Stomach (tissue), 19 donors: Measurements from ENCODE around the gene PLPP3. TPM values are rescaled to one million over a fixed set of nuclear protein-coding genes. Genes with fewer than 3 reads are reported as not detected.

Experiments
- DNase-seq, 2 donors: peaks; one replicate each; pipeline versions ENCODE4 v3.0.0 to v3.0.0-alpha.2; 2013 to 2019
- H3K27ac ChIP-seq, 5 donors: fragments of 200-600 bp in 4 of 5; sonication (generic) in 4 of 5; one replicate each; pipeline ENCODE4 v1.5.1; 2013 to 2019; ENCODE audit warnings: mild to moderate bottlenecking in 1 of 5, moderate library complexity in 1 of 5
- H3K27me3 ChIP-seq, 3 donors: fragments of 200-600 bp; sonication (generic); one replicate each; pipeline ENCODE4 v1.5.1; 2017 to 2019; ENCODE audit warnings: mixed run types in 1 of 3
- H3K36me3 ChIP-seq, 4 donors: fragments of 200-600 bp; sonication (generic); 1 replicate in 3 of 4; 2 replicates in 1 of 4; pipeline ENCODE4 v1.5.1; 2016 to 2019
- H3K4me1 ChIP-seq, 4 donors: fragments of 200-600 bp; sonication (generic); one replicate each; pipeline ENCODE4 v1.5.1; 2016 to 2019
- H3K4me3 ChIP-seq, 4 donors: fragments of 200-600 bp; sonication (generic) in 3 of 4; one replicate each; pipeline ENCODE4 v1.5.1; 2016 to 2019; ENCODE audit warnings: mild to moderate bottlenecking in 1 of 4
- H3K9me3 ChIP-seq, 4 donors: fragments of 200-600 bp; sonication (generic); one replicate each; pipeline ENCODE4 v1.5.1; 2016 to 2019
- CTCF ChIP-seq, 7 experiments: fragments of 450-650 bp in 4 of 7; fragments of 200-600 bp in 3 of 7; sonication (generic) in 3 of 7; IDR thresholded peaks; one replicate each; pipeline ENCODE4 v1.5.1; 2016 to 2019; ENCODE audit warnings: antibody characterized with exemption in 7 of 7, control low read depth in 2 of 7, mild to moderate bottlenecking in 1 of 7
- EP300 ChIP-seq: sonication (generic); formaldehyde crosslinking; IDR thresholded peaks from one replicate; pipeline ENCODE4 v1.6.1; 2017; ENCODE audit warnings: antibody characterized with exemption
- POLR2A ChIP-seq, 4 donors: fragments of 450-650 bp; IDR thresholded peaks; one replicate each; pipeline ENCODE4 v1.6.1; 2016; ENCODE audit warnings: antibody characterized with exemption in 4 of 4, control low read depth in 2 of 4, mild to moderate bottlenecking in 1 of 4, moderate library complexity in 1 of 4
- POLR2AphosphoS5 ChIP-seq, 3 donors: sonication (generic); formaldehyde crosslinking; IDR thresholded peaks; one replicate each; pipeline ENCODE4 v1.6.1; 2016; ENCODE audit warnings: antibody characterized with exemption in 3 of 3
- WGBS, 5 donors: extraction: QIAGEN DNeasy Blood & Tissue Kit in 3 of 5; methylation state at CpG; one replicate each; pipeline versions ENCODE4 v1.1.5 to v1.1.7; 2013 to 2018; 5-methylcytosine and 5-hydroxymethylcytosine counted together
- intact Hi-C: fragments of 100-400 bp; cut with DNase I; formaldehyde crosslinking; loops from one replicate; pipeline ENCODE4 v1.15.1; 2023; ENCODE audit warnings: low total_unique reads
- long read RNA-seq, 10 donors: transcript quantifications; one replicate each; lab custom pipeline, GENCODE V29; 2026
- polyA plus RNA-seq, 3 donors: library from polyadenylated mRNA; stranded (reverse); fragments of 200-250 nt; gene quantifications; one replicate each; pipeline ENCODE4 v1.2.3, GENCODE V29; 2013
- total RNA-seq, 5 donors: library from RNA; depleted of rRNA; stranded (reverse); fragments of >200 nt; gene quantifications; one replicate each; pipeline versions ENCODE4 v1.1.0 to v1.2.3, GENCODE V29; 2014 to 2016
- donor health status: healthy with polysubstance abuse.
- donor health status: Bipolar disorder and iron deficiency.
- donor health status: healthy.

Gene PLPP3
- 100 to 1,000 TPM in 2 of 5 donors, 10 to 100 TPM in 3; 28.7 to 145 (median 64.7) TPM for total RNA-seq
- 10 to 100 TPM; 11.1 to 37.3 (median 17.6) TPM for polyA plus RNA-seq
- long read RNA-seq, donor 1, transcript PLPP3-201 (6 exons, 3,292 nt): major isoform, 7 of 7 reads
- long read RNA-seq, donor 1, partial matches to known transcripts: 0 of 7 reads
- long read RNA-seq, donor 1, other reads (novel, unspliced or antisense): 0 of 7 reads
- long read RNA-seq, donor 2, partial matches to known transcripts: 0 of 5 reads
- long read RNA-seq, donor 2, other reads (novel, unspliced or antisense): 0 of 5 reads
- long read RNA-seq, donor 3, partial matches to known transcripts: 0 of 5 reads
- long read RNA-seq, donor 3, other reads (novel, unspliced or antisense): 0 of 5 reads
- long read RNA-seq, donor 4, partial matches to known transcripts: 0 of 1 reads
- long read RNA-seq, donor 4, other reads (novel, unspliced or antisense): 0 of 1 reads
- long read RNA-seq, donor 5, transcript PLPP3-202 (2 exons, 2,039 nt): minor isoform, 9 of 37 reads
- long read RNA-seq, donor 5, transcript PLPP3-201 (6 exons, 3,292 nt): major isoform, 23 of 37 reads
- long read RNA-seq, donor 5, partial matches to known transcripts: 5 of 37 reads
- long read RNA-seq, donor 5, other reads (novel, unspliced or antisense): 0 of 37 reads
- long read RNA-seq, donor 6: 0 reads
- long read RNA-seq, donor 7, transcript PLPP3-202 (2 exons, 2,039 nt): minor isoform, 7 of 23 reads
- long read RNA-seq, donor 7, transcript PLPP3-201 (6 exons, 3,292 nt): major isoform, 16 of 23 reads
- long read RNA-seq, donor 7, partial matches to known transcripts: 0 of 23 reads
- long read RNA-seq, donor 7, other reads (novel, unspliced or antisense): 0 of 23 reads
- long read RNA-seq, donor 8, transcript PLPP3-201 (6 exons, 3,292 nt): major isoform, 9 of 11 reads
- long read RNA-seq, donor 8, partial matches to known transcripts: 0 of 11 reads
- long read RNA-seq, donor 8, other reads (novel, unspliced or antisense): 0 of 11 reads
- long read RNA-seq, donor 9, transcript PLPP3-201 (6 exons, 3,292 nt): major isoform, 11 of 21 reads
- long read RNA-seq, donor 9, transcript PLPP3-202 (2 exons, 2,039 nt): minor isoform, 10 of 21 reads
- long read RNA-seq, donor 9, partial matches to known transcripts: 0 of 21 reads
- long read RNA-seq, donor 9, other reads (novel, unspliced or antisense): 0 of 21 reads
- long read RNA-seq, donor 10, transcript PLPP3-201 (6 exons, 3,292 nt): major isoform, 5 of 6 reads
- long read RNA-seq, donor 10, partial matches to known transcripts: 0 of 6 reads
- long read RNA-seq, donor 10, other reads (novel, unspliced or antisense): 0 of 6 reads

GRCh38 chr1:56578963-56579875, at the start of gene PLPP3:
Gene PLPP3 (minus strand): TSS chr1:56579563. CDS start chr1:56579016, 547 bp downstream.
- Histone ChIP-seq H3K4me1 (peaks cover 16 to 47% (median 28%) of the 10 kb centered on the region in 4 donors), H3K4me3 (peak within 1 kb of the TSS; percentile 83 to 93 (median 86)), H3K36me3 (no peaks in the 10 kb centered on the region), H3K27me3 (no peaks in the 10 kb centered on the region), H3K27ac (peak within 1 kb of the TSS; percentile 95 to 97 (median 95)), H3K9me3 (no peaks in the 10 kb centered on the region)
- 0 to 2% (median 0%) methylated on average over 33 to 62 of the region's 62 CpGs for WGBS, 5 donors
- peak; percentile 87 to 94 for DNase-seq
- intact Hi-C loops: no loop called here
- TF ChIP-seq POLR2A (IDR thresholded peaks at IDR 0.05): peak in 2 of 4 donors; percentile 78 to 89
- TF ChIP-seq POLR2AphosphoS5 (IDR thresholded peaks at IDR 0.05): peak; percentile 46 to 93 (median 90)
- no peak for TF ChIP-seq EP300
- TF ChIP-seq CTCF (IDR thresholded peaks at IDR 0.05): peak in 4 of 7 experiments; percentile 11 to 59 (median 37)

GRCh38 chr1:56627636-56628039, 48.3 kb upstream of the PLPP3 start:
- intact Hi-C loops: no loop called here
- Histone ChIP-seq H3K27me3 (peaks cover 0 to 3% (median 0%) of the 10 kb centered on the region in 3 donors), H3K4me1 (no peaks in the 10 kb centered on the region), H3K4me3 (no peak overlapping the region), H3K9me3 (no peaks in the 10 kb centered on the region), H3K27ac (no peak overlapping the region), H3K36me3 (no peaks in the 10 kb centered on the region)
- no peak for DNase-seq
- 48 to 66% (median 55%) methylated on average over 3 of the region's 3 CpGs for WGBS, 5 donors
- TF ChIP-seq CTCF (IDR thresholded peaks at IDR 0.05): no peak
- TF ChIP-seq POLR2AphosphoS5 (IDR thresholded peaks at IDR 0.05): no peak
- TF ChIP-seq EP300: no peak
- no peak for TF ChIP-seq POLR2A (IDR thresholded peaks at IDR 0.05)

GRCh38 chr1:56627019-56627635, 47.8 kb upstream of the PLPP3 start:
- DNase-seq: no peak
- Histone ChIP-seq H3K9me3 (no peaks in the 10 kb centered on the region), H3K27me3 (peaks cover 0 to 1% (median 0%) of the 10 kb centered on the region in 3 donors), H3K27ac (no peak overlapping the region), H3K36me3 (no peaks in the 10 kb centered on the region), H3K4me1 (no peaks in the 10 kb centered on the region), H3K4me3 (no peak overlapping the region)
- WGBS, 5 donors: 71 to 89% (median 86%) methylated on average over 3 of the region's 3 CpGs
- intact Hi-C loops: no loop called here
- TF ChIP-seq CTCF (IDR thresholded peaks at IDR 0.05) (no peak), EP300 (no peak), POLR2AphosphoS5 (IDR thresholded peaks at IDR 0.05) (no peak)
